A549 (cell line): ENCODE measurements around the gene CRB1. TPM values are rescaled to one million over a fixed set of nuclear protein-coding genes. Genes with fewer than 3 reads are reported as not detected.

Experiments used
- ATAC-seq, 2 experiments: fragments of 200-7000 bp in 1 of 2; fragments of >200 bp in 1 of 2; cut with Nextera tagmentation in 1 of 2; cut with Tn5 transposase in 1 of 2; 3 replicates each; pipeline versions ENCODE4 v1.8.0 to v1.9.1; 2018 to 2020; ENCODE audit warnings: mild to moderate bottlenecking in 1 of 2, moderate library complexity in 1 of 2
- CTCF ChIA-PET: fragments of 300-600 bp; sonication (Branson Sonifier 250); formaldehyde crosslinking; extraction: SDS; loops from one replicate; lab custom pipeline; 2021; ENCODE audit warnings: antibody characterized with exemption, inconsistent platforms; lab: Yijun Ruan, JAX
- POLR2A ChIA-PET: fragments of 350-600 bp; formaldehyde crosslinking; extraction: SDS; loops from one replicate; lab custom pipeline; 2021; ENCODE audit warnings: antibody characterized with exemption, inconsistent platforms; lab: Yijun Ruan, JAX
- DNase-seq, 2 experiments: peaks; one replicate each; pipeline versions ENCODE4 v3.0.0 to v3.0.0-alpha.2; 2011 to 2016; ENCODE audit warnings: low read depth in 1 of 2, low spot score in 1 of 2
- FAIRE-seq: peaks from 2 replicates; lab custom pipeline; 2011; peaks lifted over from hg19 to GRCh38; lab: Jason Lieb, UNC
- H3K27ac ChIP-seq, 2 experiments: fragments of >200 bp; sonication (Bioruptor Twin); formaldehyde crosslinking; 3 replicates each; pipeline ENCODE4 v1.5.1; 2016 to 2017
- H3K4me1 ChIP-seq: fragments of >200 bp; sonication (Bioruptor Twin); formaldehyde crosslinking; 3 replicates; pipeline ENCODE4 v1.6.1; 2016
- H3K4me2 ChIP-seq: fragments of >200 bp; sonication (Bioruptor Twin); formaldehyde crosslinking; 3 replicates; pipeline ENCODE4 v1.6.1; 2016
- H3K4me3 ChIP-seq: fragments of >200 bp; sonication (Bioruptor Twin); formaldehyde crosslinking; 3 replicates; pipeline ENCODE4 v1.5.1; 2016
- H3K9me3 ChIP-seq: fragments of >200 bp; sonication (Bioruptor Twin); formaldehyde crosslinking; 3 replicates; pipeline ENCODE4 v1.6.1; 2016
- EHMT2 ChIP-seq: fragments of 200-600 bp; sonication (generic); IDR thresholded peaks from 2 replicates; pipeline ENCODE4 v1.6.1; 2016; ENCODE audit warnings: antibody characterized with exemption, low read depth, mild to moderate bottlenecking, moderate library complexity
- FOSL2 ChIP-seq, 2 experiments: fragments of 450-650 bp in 1 of 2; fragments of >200 bp in 1 of 2; sonication (Bioruptor Twin) in 1 of 2; formaldehyde crosslinking; IDR thresholded peaks; 2 replicates each; pipeline versions ENCODE4 v1.5.0 to v1.6.1; 2016 to 2020; ENCODE audit warnings: mild to moderate bottlenecking in 1 of 2, moderate library complexity in 1 of 2
- HES2 ChIP-seq: fragments of >200 bp; sonication (Bioruptor Twin); formaldehyde crosslinking; IDR thresholded peaks from 2 replicates; pipeline ENCODE4 v1.6.1; 2016
- HEYL ChIP-seq: fragments of 250-450 bp; sonication (Bioruptor Pico); IDR thresholded peaks from 2 replicates; pipeline ENCODE4 v1.8.0; 2021; ENCODE audit warnings: mild to moderate bottlenecking, moderate library complexity
- JUN ChIP-seq, 2 experiments: fragments of >200 bp; sonication (Bioruptor Twin); formaldehyde crosslinking; IDR thresholded peaks; 2 replicates in 1 of 2; 3 replicates in 1 of 2; pipeline ENCODE4 v1.6.1; 2016 to 2017
- JUNB ChIP-seq: fragments of >200 bp; sonication (Bioruptor Twin); formaldehyde crosslinking; IDR thresholded peaks from 2 replicates; pipeline ENCODE4 v1.6.1; 2016
- MAFK ChIP-seq: fragments of 450-650 bp; IDR thresholded peaks from 2 replicates; pipeline ENCODE4 v1.6.1; 2014; ENCODE audit not compliant: partially characterized antibody
- MAZ ChIP-seq: fragments of 150-350 bp; IDR thresholded peaks from 2 replicates; pipeline ENCODE4 v1.6.1; 2014; ENCODE audit warnings: antibody characterized with exemption, low read depth, low read length, borderline replicate concordance
- NPAS2 ChIP-seq: fragments of 250-450 bp; sonication (Bioruptor Pico); IDR thresholded peaks from 2 replicates; pipeline ENCODE4 v1.8.0; 2022; ENCODE audit warnings: mild to moderate bottlenecking, moderate library complexity, borderline replicate concordance
- PHF8 ChIP-seq: fragments of 200-600 bp; sonication (generic); IDR thresholded peaks from 2 replicates; pipeline ENCODE4 v1.6.1; 2016; ENCODE audit warnings: low read depth, mild to moderate bottlenecking, antibody characterized with exemption, moderate library complexity, borderline replicate concordance
- POLR2A ChIP-seq: IDR thresholded peaks from 2 replicates; pipeline ENCODE4 v1.6.1; 2012; ENCODE audit warnings: mild to moderate bottlenecking, low read length
- RAD21 ChIP-seq, 2 experiments: fragments of >200 bp in 1 of 2; sonication (Bioruptor Twin) in 1 of 2; formaldehyde crosslinking in 1 of 2; IDR thresholded peaks in 1 of 2; conservative IDR thresholded peaks in 1 of 2; 2 replicates in 1 of 2; 3 replicates in 1 of 2; pipeline ENCODE4 v1.6.1; 2012 to 2018; ENCODE audit warnings: inconsistent platforms in 1 of 2
- RARB ChIP-seq: fragments of 250-450 bp; sonication (Bioruptor Pico); IDR thresholded peaks from 2 replicates; pipeline ENCODE4 v1.8.0; 2021; ENCODE audit warnings: mild to moderate bottlenecking, moderate library complexity
- RFX5 ChIP-seq: fragments of 450-650 bp; IDR thresholded peaks from 2 replicates; pipeline ENCODE4 v1.7.1; 2014; ENCODE audit warnings: antibody characterized with exemption, mild to moderate bottlenecking, moderate library complexity
- SMC3 ChIP-seq: fragments of >200 bp; sonication (Bioruptor Twin); formaldehyde crosslinking; IDR thresholded peaks from 3 replicates; pipeline ENCODE4 v1.6.1; 2018; ENCODE audit warnings: inconsistent platforms
- ZC3H11A ChIP-seq: fragments of 450-650 bp; IDR thresholded peaks from 2 replicates; pipeline ENCODE4 v1.6.1; 2014; ENCODE audit warnings: antibody characterized with exemption, mild to moderate bottlenecking
- ZNF302 ChIP-seq: fragments of 250-450 bp; sonication (Bioruptor Pico); IDR thresholded peaks from 2 replicates; pipeline ENCODE4 v1.9.0; 2021; ENCODE audit warnings: inconsistent platforms, mild to moderate bottlenecking, moderate library complexity
- WGBS: methylation state at CpG from one replicate; pipeline ENCODE4 v1.1.6; 2017; ENCODE audit errors: missing lambda C conversion rate; 5-methylcytosine and 5-hydroxymethylcytosine counted together
- polyA plus RNA-seq, 4 experiments: library from polyadenylated mRNA; depleted of rRNA in 3 of 4; stranded (reverse); fragments of >200 nt; fragmentation: RNase III in 1 of 4; extraction: RNeasy Plus Mini Kit Qiagen cat#74134 plus additional on column Dnase treatment in 1 of 4; gene quantifications; 2 replicates in 3 of 4; 3 replicates in 1 of 4; pipeline ENCODE4 v1.2.3, GENCODE V29; 2011 to 2017
- TF ChIP-seq, protein P1 (sequence below): fragments of 150-350 bp; IDR thresholded peaks from 2 replicates; pipeline ENCODE4 v1.6.1; 2014; ENCODE audit warnings: low read depth, mild to moderate bottlenecking, low read length
- TF ChIP-seq, protein P2 (sequence below): fragments of >200 bp; sonication (Bioruptor Twin); formaldehyde crosslinking; IDR thresholded peaks from 3 replicates; pipeline ENCODE4 v1.5.1; 2016
- TF ChIP-seq, protein P3 (sequence below): fragments of 250-450 bp; sonication (Bioruptor Pico); IDR thresholded peaks from 2 replicates; pipeline ENCODE4 v1.5.0; 2021; ENCODE audit warnings: mild to moderate bottlenecking, moderate library complexity, borderline replicate concordance

CRB1 gene
- polyA plus RNA-seq, 2 of the 4 experiments (the other 2 are of a cell fraction) = not detected

- no peak for DNase-seq
- H3K4me2 ChIP-seq = no peak overlapping the region
- H3K4me1 ChIP-seq = no peaks in the 10 kb centered on the region
- H3K9me3 ChIP-seq = no peaks in the 10 kb centered on the region
- FAIRE-seq = no peak
- ChIA-PET POLR2A (no interaction called here), CTCF (interaction anchor here (1.1 to 1.8 kb wide), 2 partner anchors 9 to 11 kb away, joined by 5 read pairs; no protein-coding TSS in a partner anchor)
- H3K4me3 ChIP-seq = no peak overlapping the region
- WGBS = 5% methylated on average over 1 of the region's 1 CpG
- no peak for ATAC-seq
- no peak for TF ChIP-seq HEYL (CRISPR knock-in tag)
- TF ChIP-seq RARB (CRISPR knock-in tag) = no peak
- TF ChIP-seq NPAS2 (CRISPR knock-in tag) = no peak
- no peak overlapping the region for H3K27ac ChIP-seq
Measured at GRCh38 chr1:197392541-197392940, 124.5 kb downstream of the CRB1 start.

DNA sequence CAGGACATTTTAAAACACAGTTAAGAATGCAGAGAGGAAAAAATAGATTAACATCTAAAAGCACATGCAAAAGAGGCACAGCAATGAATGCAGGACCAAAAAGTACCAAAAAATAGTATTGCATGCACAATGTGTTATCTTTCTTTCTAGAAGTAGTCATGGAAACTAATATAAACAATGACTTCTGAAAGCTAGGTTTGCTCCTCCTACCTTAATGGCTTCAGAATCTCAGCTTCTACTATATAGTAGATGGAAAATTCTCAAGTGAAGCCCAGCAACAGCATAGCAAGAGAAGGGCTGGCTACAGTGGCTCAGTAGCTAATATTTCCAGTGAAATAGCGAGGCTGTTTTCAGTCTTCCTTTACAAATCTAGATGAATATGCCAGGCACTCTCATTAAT is 125.1 kb downstream of the CRB1 start:
- Histone ChIP-seq H3K9me3 (no peaks in the 10 kb centered on the region), H3K4me1 (no peaks in the 10 kb centered on the region), H3K4me3 (no peak overlapping the region), H3K4me2 (no peak overlapping the region), H3K27ac (no peak overlapping the region)
- no peak for ATAC-seq
- TF ChIP-seq PHF8 = no peak
- no peak for TF ChIP-seq POLR2A
- TF ChIP-seq EHMT2 = no peak
- no peak for TF ChIP-seq MAFK
- TF ChIP-seq, protein P1, sequence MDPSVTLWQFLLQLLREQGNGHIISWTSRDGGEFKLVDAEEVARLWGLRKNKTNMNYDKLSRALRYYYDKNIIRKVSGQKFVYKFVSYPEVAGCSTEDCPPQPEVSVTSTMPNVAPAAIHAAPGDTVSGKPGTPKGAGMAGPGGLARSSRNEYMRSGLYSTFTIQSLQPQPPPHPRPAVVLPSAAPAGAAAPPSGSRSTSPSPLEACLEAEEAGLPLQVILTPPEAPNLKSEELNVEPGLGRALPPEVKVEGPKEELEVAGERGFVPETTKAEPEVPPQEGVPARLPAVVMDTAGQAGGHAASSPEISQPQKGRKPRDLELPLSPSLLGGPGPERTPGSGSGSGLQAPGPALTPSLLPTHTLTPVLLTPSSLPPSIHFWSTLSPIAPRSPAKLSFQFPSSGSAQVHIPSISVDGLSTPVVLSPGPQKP = no peak
- TF ChIP-seq, protein P2, sequence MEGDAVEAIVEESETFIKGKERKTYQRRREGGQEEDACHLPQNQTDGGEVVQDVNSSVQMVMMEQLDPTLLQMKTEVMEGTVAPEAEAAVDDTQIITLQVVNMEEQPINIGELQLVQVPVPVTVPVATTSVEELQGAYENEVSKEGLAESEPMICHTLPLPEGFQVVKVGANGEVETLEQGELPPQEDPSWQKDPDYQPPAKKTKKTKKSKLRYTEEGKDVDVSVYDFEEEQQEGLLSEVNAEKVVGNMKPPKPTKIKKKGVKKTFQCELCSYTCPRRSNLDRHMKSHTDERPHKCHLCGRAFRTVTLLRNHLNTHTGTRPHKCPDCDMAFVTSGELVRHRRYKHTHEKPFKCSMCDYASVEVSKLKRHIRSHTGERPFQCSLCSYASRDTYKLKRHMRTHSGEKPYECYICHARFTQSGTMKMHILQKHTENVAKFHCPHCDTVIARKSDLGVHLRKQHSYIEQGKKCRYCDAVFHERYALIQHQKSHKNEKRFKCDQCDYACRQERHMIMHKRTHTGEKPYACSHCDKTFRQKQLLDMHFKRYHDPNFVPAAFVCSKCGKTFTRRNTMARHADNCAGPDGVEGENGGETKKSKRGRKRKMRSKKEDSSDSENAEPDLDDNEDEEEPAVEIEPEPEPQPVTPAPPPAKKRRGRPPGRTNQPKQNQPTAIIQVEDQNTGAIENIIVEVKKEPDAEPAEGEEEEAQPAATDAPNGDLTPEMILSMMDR = no peak
- no peak for TF ChIP-seq MAZ
- TF ChIP-seq HES2 = no peak
- no peak for TF ChIP-seq ZC3H11A
- no peak for TF ChIP-seq JUNB
- no peak for TF ChIP-seq JUN (IDR thresholded peaks at IDR 0.05)
- TF ChIP-seq SMC3 = no peak
- TF ChIP-seq, protein P3, sequence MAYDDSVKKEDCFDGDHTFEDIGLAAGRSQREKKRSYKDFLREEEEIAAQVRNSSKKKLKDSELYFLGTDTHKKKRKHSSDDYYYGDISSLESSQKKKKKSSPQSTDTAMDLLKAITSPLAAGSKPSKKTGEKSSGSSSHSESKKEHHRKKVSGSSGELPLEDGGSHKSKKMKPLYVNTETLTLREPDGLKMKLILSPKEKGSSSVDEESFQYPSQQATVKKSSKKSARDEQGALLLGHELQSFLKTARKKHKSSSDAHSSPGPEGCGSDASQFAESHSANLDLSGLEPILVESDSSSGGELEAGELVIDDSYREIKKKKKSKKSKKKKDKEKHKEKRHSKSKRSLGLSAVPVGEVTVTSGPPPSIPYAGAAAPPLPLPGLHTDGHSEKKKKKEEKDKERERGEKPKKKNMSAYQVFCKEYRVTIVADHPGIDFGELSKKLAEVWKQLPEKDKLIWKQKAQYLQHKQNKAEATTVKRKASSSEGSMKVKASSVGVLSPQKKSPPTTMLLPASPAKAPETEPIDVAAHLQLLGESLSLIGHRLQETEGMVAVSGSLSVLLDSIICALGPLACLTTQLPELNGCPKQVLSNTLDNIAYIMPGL (CRISPR knock-in tag) = no peak
- TF ChIP-seq RAD21 (conservative IDR thresholded peaks at IDR 0.05 in 1 of 2, IDR thresholded peaks at IDR 0.05 in 1 of 2) = no peak
- TF ChIP-seq RARB (CRISPR knock-in tag) = no peak
- no peak for TF ChIP-seq ZNF302 (CRISPR knock-in tag)
- no peak for TF ChIP-seq RFX5
- ChIA-PET CTCF (interaction anchor here (1.1 to 1.8 kb wide), 2 partner anchors 10 kb away, joined by 5 read pairs; no protein-coding TSS in a partner anchor), POLR2A (no interaction called here)
- FAIRE-seq = no peak
- DNase-seq = no peak
- 53% methylated on average over 1 of the region's 1 CpG for WGBS

- ATAC-seq (no peak), DNase-seq (no peak), FAIRE-seq (no peak)
- ChIA-PET CTCF (no interaction called here), POLR2A (no interaction called here)
- Histone ChIP-seq H3K9me3 (no peaks in the 10 kb centered on the region), H3K4me3 (no peak overlapping the region), H3K4me1 (no peaks in the 10 kb centered on the region), H3K27ac (no peak overlapping the region), H3K4me2 (no peak overlapping the region)
- WGBS = 47% methylated on average over 4 of the region's 4 CpGs
- TF ChIP-seq MAFK (peak; percentile 60), FOSL2 (IDR thresholded peaks at IDR 0.05) (no peak), FOSL2 (CRISPR knock-in tag; IDR thresholded peaks at IDR 0.05) (no peak)
Measured at GRCh38 chr1:197393772-197394171, 125.7 kb downstream of the CRB1 start.
